ENCODE data around the gene TPI1.

TPI1 gene

DNA sequence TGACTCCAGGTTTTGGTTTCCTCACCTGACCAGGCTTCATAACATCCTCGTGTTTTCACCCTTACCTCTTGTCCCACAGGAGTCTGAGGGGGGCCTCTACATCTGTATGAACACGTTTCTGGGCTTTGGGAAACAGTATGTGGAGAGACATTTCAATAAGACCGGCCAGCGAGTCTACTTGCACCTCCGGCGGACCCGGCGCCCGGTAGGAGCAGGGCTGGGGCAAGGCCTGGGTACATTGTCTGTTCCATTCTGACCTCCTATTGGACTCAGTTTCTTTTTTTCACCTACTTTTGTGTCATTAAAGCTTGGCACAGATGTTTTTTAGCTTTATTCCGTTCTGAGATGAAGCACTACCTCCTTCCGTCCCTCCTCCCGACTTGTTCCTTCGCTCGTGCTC is 12.0 kb upstream of the TPI1 start:
- no peak overlapping the region for H4K8ac ChIP-seq (ENCODE audit: low read length)
- H3K14ac ChIP-seq (ENCODE audit: low read length in 2 of 2), result no peak overlapping the region
- no peaks in the 10 kb centered on the region for H3K27me3 ChIP-seq (ENCODE audit: control insufficient read depth in 1 of 2, insufficient read depth in 1 of 2, low read length in 2 of 2)
- no peak overlapping the region for H3K23ac ChIP-seq (ENCODE audit: low read length in 2 of 2)
- peaks cover 55 to 57% of the 10 kb centered on the region in 2 experiments for H3K36me3 ChIP-seq (ENCODE audit: control insufficient read depth in 1 of 2, insufficient read depth in 2 of 2, low read depth in 1 of 2, low read length in 2 of 2)
- H3K4me2 ChIP-seq (ENCODE audit: low read length, poor library complexity, severe bottlenecking), result no peak overlapping the region
- no peak overlapping the region for H3K18ac ChIP-seq (ENCODE audit: low read depth in 1 of 2, low read length in 2 of 2)
- no peak overlapping the region for H2BK12ac ChIP-seq (ENCODE audit: low read length in 2 of 2)
- no peak for DNase-seq
- no peak overlapping the region for H2BK5ac ChIP-seq (ENCODE audit: low read depth, low read length, poor library complexity, severe bottlenecking)
- no peak overlapping the region for H2AK5ac ChIP-seq (ENCODE audit: low read length, severe bottlenecking)
- no peak overlapping the region for H3K4me3 ChIP-seq (ENCODE audit: insufficient read depth in 1 of 2, low read depth in 1 of 2, low read length in 2 of 2)
- peaks cover 37% of the 10 kb centered on the region for H3K79me1 ChIP-seq (replicated peaks; ENCODE audit: low read length, poor library complexity, severe bottlenecking)
- no peak overlapping the region for H3K27ac ChIP-seq (ENCODE audit: low read length, poor library complexity, severe bottlenecking)
- no peak overlapping the region for H2BK15ac ChIP-seq (ENCODE audit: low read depth, poor library complexity, severe bottlenecking)
- H3K4me1 ChIP-seq (ENCODE audit: control insufficient read depth, insufficient read depth, low read depth, low read length), result peaks cover 13% of the 10 kb centered on the region
- no peaks in the 10 kb centered on the region for H3K9me3 ChIP-seq (ENCODE audit: control insufficient read depth, low read length)
- H3K9ac ChIP-seq (ENCODE audit: low read length), result peak overlapping the region; percentile 94
- H2BK120ac ChIP-seq (ENCODE audit: low read depth, low read length), result no peak overlapping the region
- H4K91ac ChIP-seq (ENCODE audit: low read length), result no peak overlapping the region
- 95% methylated on average over 14 of the region's 14 CpGs for WGBS
- no peak overlapping the region for H2AFZ ChIP-seq (ENCODE audit: low read depth, low read length)
- H3K4ac ChIP-seq (ENCODE audit: low read depth in 1 of 2, low read length in 2 of 2), result no peak overlapping the region

DNA sequence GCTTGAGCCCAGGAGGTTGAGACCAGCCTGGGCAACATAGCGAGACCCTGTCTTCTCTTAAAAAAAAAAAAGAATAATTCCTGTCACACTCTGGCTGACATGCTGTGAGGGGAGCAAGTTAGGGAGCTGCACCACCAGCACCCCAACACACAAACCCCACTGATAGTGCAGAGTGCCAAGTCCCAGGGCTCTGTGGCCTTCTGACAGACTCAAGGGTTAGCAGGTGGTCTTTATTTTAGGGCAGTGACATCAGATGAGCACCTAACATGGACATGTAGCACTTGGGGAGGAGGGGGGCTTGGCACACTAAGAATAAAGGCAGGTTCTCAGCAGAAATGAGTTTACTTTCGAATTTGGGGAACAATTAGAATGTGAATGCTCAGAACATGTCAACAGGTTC is 8.5 kb upstream of the TPI1 start:
- peaks cover 88 to 89% of the 10 kb centered on the region in 2 experiments for H3K36me3 ChIP-seq (ENCODE audit: control insufficient read depth in 1 of 2, insufficient read depth in 2 of 2, low read depth in 1 of 2, low read length in 2 of 2)
- H2BK5ac ChIP-seq (ENCODE audit: low read depth, low read length, poor library complexity, severe bottlenecking), result no peak overlapping the region
- H3K23ac ChIP-seq (ENCODE audit: low read length in 2 of 2), result no peak overlapping the region
- H3K4me3 ChIP-seq (ENCODE audit: insufficient read depth in 1 of 2, low read depth in 1 of 2, low read length in 2 of 2), result no peak overlapping the region
- 96% methylated on average over 2 of the region's 2 CpGs for WGBS
- no peak overlapping the region for H3K18ac ChIP-seq (ENCODE audit: low read depth in 1 of 2, low read length in 2 of 2)
- H3K9ac ChIP-seq (ENCODE audit: low read length), result no peak overlapping the region
- no peak overlapping the region for H3K27ac ChIP-seq (ENCODE audit: low read length, poor library complexity, severe bottlenecking)
- no peak overlapping the region for H4K8ac ChIP-seq (ENCODE audit: low read length)
- peaks cover 41% of the 10 kb centered on the region for H3K79me1 ChIP-seq (replicated peaks; ENCODE audit: low read length, poor library complexity, severe bottlenecking)
- no peak overlapping the region for H4K91ac ChIP-seq (ENCODE audit: low read length)
- no peak overlapping the region for H2AFZ ChIP-seq (ENCODE audit: low read depth, low read length)
- no peak overlapping the region for H3K4me2 ChIP-seq (ENCODE audit: low read length, poor library complexity, severe bottlenecking)
- no peak overlapping the region for H3K14ac ChIP-seq (ENCODE audit: low read length in 2 of 2)
- no peaks in the 10 kb centered on the region for H3K9me3 ChIP-seq (ENCODE audit: control insufficient read depth, low read length)
- no peak overlapping the region for H3K4ac ChIP-seq (ENCODE audit: low read depth in 1 of 2, low read length in 2 of 2)
- H3K27me3 ChIP-seq (ENCODE audit: control insufficient read depth in 1 of 2, insufficient read depth in 1 of 2, low read length in 2 of 2), result no peaks in the 10 kb centered on the region
- H3K4me1 ChIP-seq (ENCODE audit: control insufficient read depth, insufficient read depth, low read depth, low read length), result peaks cover 4% of the 10 kb centered on the region
- no peak for DNase-seq
- H2AK5ac ChIP-seq (ENCODE audit: low read length, severe bottlenecking), result no peak overlapping the region
- H2BK120ac ChIP-seq (ENCODE audit: low read depth, low read length), result no peak overlapping the region
- no peak overlapping the region for H2BK12ac ChIP-seq (ENCODE audit: low read length in 2 of 2)
- H2BK15ac ChIP-seq (ENCODE audit: low read depth, poor library complexity, severe bottlenecking), result no peak overlapping the region

DNA sequence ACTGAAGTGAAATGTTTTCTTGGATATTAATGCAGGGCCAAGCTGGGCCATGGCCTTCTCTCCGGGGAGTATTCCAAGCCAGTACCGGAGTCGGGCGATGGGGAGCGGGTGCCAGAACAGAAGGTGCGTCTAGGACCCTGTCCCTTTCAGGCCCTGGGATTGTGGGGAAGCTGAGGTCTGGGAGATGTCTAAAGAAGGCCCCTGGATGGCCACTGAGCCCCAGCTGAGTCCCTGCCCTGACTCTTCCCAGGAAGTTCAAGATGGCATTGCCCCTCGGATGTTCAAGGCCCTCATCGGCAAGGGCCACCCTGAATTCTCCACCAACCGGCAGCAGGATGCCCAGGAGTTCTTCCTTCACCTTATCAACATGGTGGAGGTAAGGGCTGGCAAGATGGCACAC is 7.2 kb upstream of the TPI1 start:
- H3K23ac ChIP-seq (ENCODE audit: low read length in 2 of 2), result no peak overlapping the region
- WGBS, result 91% methylated on average over 9 of the region's 9 CpGs
- H3K4me2 ChIP-seq (ENCODE audit: low read length, poor library complexity, severe bottlenecking), result no peak overlapping the region
- no peak overlapping the region for H3K4me3 ChIP-seq (ENCODE audit: insufficient read depth in 1 of 2, low read depth in 1 of 2, low read length in 2 of 2)
- no peak overlapping the region for H3K27ac ChIP-seq (ENCODE audit: low read length, poor library complexity, severe bottlenecking)
- H3K36me3 ChIP-seq (ENCODE audit: control insufficient read depth in 1 of 2, insufficient read depth in 2 of 2, low read depth in 1 of 2, low read length in 2 of 2), result peaks cover 95 to 98% of the 10 kb centered on the region in 2 experiments
- DNase-seq, result no peak
- H4K8ac ChIP-seq (ENCODE audit: low read length), result no peak overlapping the region
- H2BK15ac ChIP-seq (ENCODE audit: low read depth, poor library complexity, severe bottlenecking), result no peak overlapping the region
- H3K27me3 ChIP-seq (ENCODE audit: control insufficient read depth in 1 of 2, insufficient read depth in 1 of 2, low read length in 2 of 2), result no peaks in the 10 kb centered on the region
- no peak overlapping the region for H2BK5ac ChIP-seq (ENCODE audit: low read depth, low read length, poor library complexity, severe bottlenecking)
- H4K91ac ChIP-seq (ENCODE audit: low read length), result no peak overlapping the region
- H2AK5ac ChIP-seq (ENCODE audit: low read length, severe bottlenecking), result no peak overlapping the region
- no peak overlapping the region for H3K9ac ChIP-seq (ENCODE audit: low read length)
- H3K14ac ChIP-seq (ENCODE audit: low read length in 2 of 2), result no peak overlapping the region
- no peak overlapping the region for H2AFZ ChIP-seq (ENCODE audit: low read depth, low read length)
- H3K4ac ChIP-seq (ENCODE audit: low read depth in 1 of 2, low read length in 2 of 2), result no peak overlapping the region
- H2BK12ac ChIP-seq (ENCODE audit: low read length in 2 of 2), result no peak overlapping the region
- H3K18ac ChIP-seq (ENCODE audit: low read depth in 1 of 2, low read length in 2 of 2), result no peak overlapping the region
- no peaks in the 10 kb centered on the region for H3K9me3 ChIP-seq (ENCODE audit: control insufficient read depth, low read length)
- no peak overlapping the region for H2BK120ac ChIP-seq (ENCODE audit: low read depth, low read length)
- H3K4me1 ChIP-seq (ENCODE audit: control insufficient read depth, insufficient read depth, low read depth, low read length), result no peaks in the 10 kb centered on the region
- H3K79me1 ChIP-seq (replicated peaks; ENCODE audit: low read length, poor library complexity, severe bottlenecking), result peaks cover 39% of the 10 kb centered on the region

DNA sequence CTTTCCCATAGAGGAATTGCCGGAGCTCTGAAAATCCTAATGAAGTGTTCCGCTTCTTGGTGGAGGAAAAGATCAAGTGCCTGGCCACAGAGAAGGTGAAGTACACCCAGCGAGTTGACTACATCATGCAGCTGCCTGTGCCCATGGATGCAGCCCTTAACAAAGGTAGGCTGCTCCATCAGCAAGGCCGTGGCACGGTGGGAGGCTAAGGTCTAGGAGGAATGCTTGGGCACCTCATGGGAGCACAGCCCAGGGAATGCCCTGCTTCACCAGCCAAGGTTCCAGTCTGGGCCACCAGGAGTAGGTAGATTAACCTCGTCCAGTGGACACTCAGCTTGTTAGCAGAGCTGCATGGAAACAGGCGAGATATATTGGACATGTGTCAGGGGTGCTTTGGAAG is 6.4 kb upstream of the TPI1 start:
- DNase-seq, result no peak
- Histone ChIP-seq H3K9ac (ENCODE audit: low read length) (no peak overlapping the region), H2BK5ac (ENCODE audit: low read depth, low read length, poor library complexity, severe bottlenecking) (no peak overlapping the region), H2BK120ac (ENCODE audit: low read depth, low read length) (no peak overlapping the region), H4K91ac (ENCODE audit: low read length) (no peak overlapping the region), H3K18ac (ENCODE audit: low read depth in 1 of 2, low read length in 2 of 2) (no peak overlapping the region), H3K23ac (ENCODE audit: low read length in 2 of 2) (no peak overlapping the region), H3K27ac (ENCODE audit: low read length, poor library complexity, severe bottlenecking) (no peak overlapping the region), H3K79me1 (replicated peaks; ENCODE audit: low read length, poor library complexity, severe bottlenecking) (peaks cover 31% of the 10 kb centered on the region), H3K9me3 (ENCODE audit: control insufficient read depth, low read length) (no peaks in the 10 kb centered on the region), H3K36me3 (ENCODE audit: control insufficient read depth in 1 of 2, insufficient read depth in 2 of 2, low read depth in 1 of 2, low read length in 2 of 2) (peaks cover 95 to 98% of the 10 kb centered on the region in 2 experiments), H3K4me3 (ENCODE audit: insufficient read depth in 1 of 2, low read depth in 1 of 2, low read length in 2 of 2) (no peak overlapping the region), H3K4ac (ENCODE audit: low read depth in 1 of 2, low read length in 2 of 2) (no peak overlapping the region), H2AK5ac (ENCODE audit: low read length, severe bottlenecking) (no peak overlapping the region), H3K27me3 (ENCODE audit: control insufficient read depth in 1 of 2, insufficient read depth in 1 of 2, low read length in 2 of 2) (no peaks in the 10 kb centered on the region), H2AFZ (ENCODE audit: low read depth, low read length) (no peak overlapping the region), H3K14ac (ENCODE audit: low read length in 2 of 2) (no peak overlapping the region), H2BK12ac (ENCODE audit: low read length in 2 of 2) (no peak overlapping the region), H2BK15ac (ENCODE audit: low read depth, poor library complexity, severe bottlenecking) (no peak overlapping the region), H3K4me2 (ENCODE audit: low read length, poor library complexity, severe bottlenecking) (no peak overlapping the region), H3K4me1 (ENCODE audit: control insufficient read depth, insufficient read depth, low read depth, low read length) (no peaks in the 10 kb centered on the region), H4K8ac (ENCODE audit: low read length) (no peak overlapping the region)
- 95% methylated on average over 7 of the region's 7 CpGs for WGBS
